ENCODE data around the gene CELF4. TPM values are rescaled to one million over a fixed set of nuclear protein-coding genes. Genes with fewer than 3 reads are reported as not detected.

Gene CELF4
- polyA plus RNA-seq, 1 experiment, result not detected

DNA sequence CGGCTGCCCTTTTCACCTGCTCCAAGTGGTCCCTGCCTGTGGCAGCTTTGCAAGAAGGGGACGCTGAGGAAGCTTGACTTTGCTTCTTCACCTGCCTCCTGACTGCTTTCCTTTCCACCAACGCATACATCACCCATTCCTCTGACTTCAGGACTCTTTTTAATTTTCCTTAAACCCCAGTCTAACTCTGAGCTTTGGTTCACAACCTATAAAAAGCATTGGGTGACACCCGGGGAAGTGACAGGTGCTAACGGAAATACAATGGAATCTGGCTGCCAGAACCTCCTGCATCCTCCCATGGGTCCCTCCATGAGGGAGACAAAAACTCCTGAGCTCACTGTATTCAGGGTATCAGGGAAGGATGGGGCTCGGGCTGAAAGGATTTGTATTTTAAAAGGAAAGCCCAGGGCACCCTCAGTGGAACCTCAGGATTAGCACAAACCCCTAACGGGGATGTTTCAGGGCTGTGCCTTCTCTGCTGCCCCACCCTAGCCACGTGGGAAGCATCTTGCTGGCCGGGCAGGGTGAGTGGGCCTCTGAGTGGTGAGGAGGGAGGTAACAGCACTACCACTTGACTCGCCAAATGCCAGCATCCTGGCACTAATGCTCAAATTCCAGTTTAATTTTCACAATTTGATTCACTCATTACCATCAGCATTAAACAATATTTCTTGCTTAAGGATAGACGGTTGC is 284.8 kb downstream of the CELF4 start:
- Histone ChIP-seq H3K27me3 (ENCODE audit: control insufficient read depth, insufficient read depth, low read length) (peaks cover 13% of the 10 kb centered on the region), H3K27ac (ENCODE audit: low read depth, low read length) (no peak overlapping the region), H3K4me3 (ENCODE audit: low read depth, low read length) (no peak overlapping the region), H3K9me3 (ENCODE audit: control insufficient read depth, insufficient read depth, low read length) (no peaks in the 10 kb centered on the region)
- ChIA-PET CTCF (no interaction called here), POLR2A (no interaction called here)
- no peak for DNase-seq (ENCODE audit: low read depth, low spot score)
- TF ChIP-seq, protein P1, sequence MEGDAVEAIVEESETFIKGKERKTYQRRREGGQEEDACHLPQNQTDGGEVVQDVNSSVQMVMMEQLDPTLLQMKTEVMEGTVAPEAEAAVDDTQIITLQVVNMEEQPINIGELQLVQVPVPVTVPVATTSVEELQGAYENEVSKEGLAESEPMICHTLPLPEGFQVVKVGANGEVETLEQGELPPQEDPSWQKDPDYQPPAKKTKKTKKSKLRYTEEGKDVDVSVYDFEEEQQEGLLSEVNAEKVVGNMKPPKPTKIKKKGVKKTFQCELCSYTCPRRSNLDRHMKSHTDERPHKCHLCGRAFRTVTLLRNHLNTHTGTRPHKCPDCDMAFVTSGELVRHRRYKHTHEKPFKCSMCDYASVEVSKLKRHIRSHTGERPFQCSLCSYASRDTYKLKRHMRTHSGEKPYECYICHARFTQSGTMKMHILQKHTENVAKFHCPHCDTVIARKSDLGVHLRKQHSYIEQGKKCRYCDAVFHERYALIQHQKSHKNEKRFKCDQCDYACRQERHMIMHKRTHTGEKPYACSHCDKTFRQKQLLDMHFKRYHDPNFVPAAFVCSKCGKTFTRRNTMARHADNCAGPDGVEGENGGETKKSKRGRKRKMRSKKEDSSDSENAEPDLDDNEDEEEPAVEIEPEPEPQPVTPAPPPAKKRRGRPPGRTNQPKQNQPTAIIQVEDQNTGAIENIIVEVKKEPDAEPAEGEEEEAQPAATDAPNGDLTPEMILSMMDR (IDR thresholded peaks at IDR 0.05; ENCODE audit: low read depth, low read length), result no peak

- peaks cover 31% of the 10 kb centered on the region for H3K27me3 ChIP-seq (ENCODE audit: control insufficient read depth, insufficient read depth, low read length)
- POLR2A ChIA-PET, result no interaction called here
Measured at GRCh38 chr18:37277804-37278203, 287.8 kb downstream of the CELF4 start.

DNA sequence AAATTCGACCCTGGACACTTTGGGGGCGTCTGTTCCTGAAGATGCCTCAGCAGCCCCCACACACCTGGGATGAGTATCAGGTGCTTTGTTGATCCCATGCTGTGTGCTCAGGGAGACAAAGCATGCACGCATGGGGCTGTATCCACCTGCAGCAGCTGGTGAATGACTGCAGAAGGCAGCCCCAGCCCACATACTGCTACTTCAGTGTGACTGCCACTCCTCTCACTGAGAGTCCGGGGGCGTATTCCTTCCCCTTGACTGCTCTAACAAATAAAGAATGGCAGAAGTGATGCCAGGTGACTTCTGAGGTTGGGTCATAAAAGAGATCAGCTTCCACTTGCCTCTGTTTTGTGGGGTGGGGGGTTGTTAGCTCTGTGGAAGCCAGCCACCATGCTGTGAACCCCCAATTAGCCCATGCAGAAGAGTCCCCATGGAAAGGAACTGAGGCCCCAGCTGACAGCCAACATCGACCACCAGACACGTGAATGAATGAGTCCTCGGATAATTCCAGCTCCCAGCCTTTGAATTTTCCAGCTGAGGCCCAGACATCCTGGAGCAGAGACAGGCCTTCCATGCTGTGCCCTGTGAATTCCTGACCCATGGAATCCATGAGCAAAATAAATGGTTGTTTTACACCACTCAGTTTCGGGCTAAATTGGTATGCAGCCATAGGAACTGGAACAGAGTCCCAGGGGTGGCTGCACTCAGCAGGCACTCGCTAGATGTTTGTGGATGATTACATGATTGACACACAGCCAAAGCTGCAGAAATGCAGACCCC is 289.3 kb downstream of the CELF4 start:
- ChIA-PET POLR2A (no interaction called here), CTCF (no interaction called here)
- H3K27ac ChIP-seq (ENCODE audit: low read depth, low read length), result no peak overlapping the region
- DNase-seq (ENCODE audit: low read depth, low spot score), result no peak
- no peak overlapping the region for H3K4me3 ChIP-seq (ENCODE audit: low read depth, low read length)
- peaks cover 29% of the 10 kb centered on the region for H3K27me3 ChIP-seq (ENCODE audit: control insufficient read depth, insufficient read depth, low read length)
- TF ChIP-seq, protein P1 (IDR thresholded peaks at IDR 0.05; ENCODE audit: low read depth, low read length), result no peak
- no peaks in the 10 kb centered on the region; the same call in 1 of the 2 replicates for H3K9me3 ChIP-seq (ENCODE audit: control insufficient read depth, insufficient read depth, low read length)

More at GRCh38 chr18:37277804-37278203, 287.8 kb downstream of the CELF4 start:
- no peak for DNase-seq (ENCODE audit: low read depth, low spot score)
- H3K9me3 ChIP-seq (ENCODE audit: control insufficient read depth, insufficient read depth, low read length), result no peaks in the 10 kb centered on the region; the same call in 1 of the 2 replicates
- TF ChIP-seq, protein P1 (IDR thresholded peaks at IDR 0.05; ENCODE audit: low read depth, low read length), result no peak
- H3K27ac ChIP-seq (ENCODE audit: low read depth, low read length), result no peak overlapping the region
- CTCF ChIA-PET, result no interaction called here
- H3K4me3 ChIP-seq (ENCODE audit: low read depth, low read length), result no peak overlapping the region

DNA sequence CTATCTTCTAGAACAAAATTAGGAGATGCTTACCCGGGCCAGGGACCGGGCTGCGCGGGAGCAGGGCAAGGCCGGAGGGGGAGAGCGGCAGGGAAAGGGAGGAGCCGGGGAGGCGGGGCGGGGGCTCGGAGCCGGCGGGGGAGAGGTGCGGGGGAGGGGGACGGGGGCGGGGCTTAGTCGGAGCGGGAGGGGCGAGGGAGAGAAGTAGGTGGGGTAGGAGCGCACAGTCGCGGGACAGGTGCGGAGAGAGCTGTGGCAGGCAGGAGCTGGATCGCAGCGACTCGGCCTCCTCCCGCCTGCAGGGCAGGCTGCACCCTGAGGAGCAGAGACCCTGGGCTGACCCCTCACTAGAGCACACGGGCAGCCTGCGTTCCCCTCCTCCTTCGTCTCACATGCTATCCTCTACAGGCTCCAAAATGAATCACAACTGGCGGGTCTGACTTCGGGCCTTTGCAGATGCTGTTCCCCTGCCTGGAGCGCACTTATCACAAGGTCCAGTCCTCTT is 290.3 kb downstream of the CELF4 start:
- POLR2A ChIA-PET, result no interaction called here
- DNase-seq (ENCODE audit: low read depth, low spot score), result no peak
- Histone ChIP-seq H3K9me3 (ENCODE audit: control insufficient read depth, insufficient read depth, low read length) (no peaks in the 10 kb centered on the region; the same call in 1 of the 2 replicates), H3K27ac (ENCODE audit: low read depth, low read length) (no peak overlapping the region), H3K4me3 (ENCODE audit: low read depth, low read length) (no peak overlapping the region), H3K27me3 (ENCODE audit: control insufficient read depth, insufficient read depth, low read length) (peaks cover 29% of the 10 kb centered on the region)
- TF ChIP-seq, protein P1 (IDR thresholded peaks at IDR 0.05; ENCODE audit: low read depth, low read length), result no peak
- CTCF ChIA-PET, result no interaction called here

Data from AG04450 (cell line).